CD4-positive, alpha-beta T cell treated with Interleukin-6 at 100 ng/mL for 8 hours (primary cell): ENCODE data around the gene COPRS.
A peak's percentile ranks its signal among the peaks of the same experiment; 100 is the strongest.
"Not testable (repeated sequence)": the region's sequence is repeated elsewhere in the genome, so short reads cannot be mapped to it uniquely, and the experiment has no call there.

Experiments
- DNase-seq: peaks from one replicate; pipeline ENCODE4 v3.0.0-alpha.2; 2020; ENCODE audit warnings: mixed read lengths, low spot score

COPRS gene

DNA sequence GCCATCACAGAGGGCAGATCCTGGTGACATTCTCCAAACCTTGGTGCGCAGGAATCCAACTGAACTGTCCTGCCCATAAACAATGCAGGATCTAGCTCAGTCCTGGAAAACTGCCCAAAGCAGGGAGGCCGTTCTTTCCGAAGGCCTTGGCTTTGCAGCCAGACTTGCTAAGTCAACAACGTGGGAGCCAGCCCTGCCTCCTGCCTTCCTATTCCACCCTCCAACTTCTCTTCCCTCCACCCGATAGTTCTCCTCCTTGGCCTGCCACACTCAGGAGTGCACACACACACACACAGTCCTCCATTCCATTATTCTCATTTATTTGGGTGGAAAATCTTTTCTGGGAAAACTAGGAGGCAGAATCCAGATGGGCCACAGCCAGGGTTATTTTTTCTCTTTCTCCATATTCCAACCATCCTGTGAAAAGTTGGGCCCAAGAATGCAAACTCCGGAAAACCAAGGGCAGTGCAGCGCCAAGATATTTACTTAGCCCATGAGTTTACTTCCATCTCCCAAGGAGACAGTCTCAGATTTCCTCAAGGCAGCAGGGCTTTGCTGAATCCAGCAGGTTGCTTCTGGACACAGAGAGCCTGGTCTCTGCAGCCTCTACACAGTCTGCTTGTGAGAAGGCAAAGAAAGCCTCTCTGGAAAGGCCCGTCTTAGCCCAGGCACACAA lies 15.8 kb downstream of the COPRS start:
- DNase-seq = no peak

GRCh38 chr17:31842195-31843069 lies 16.6 kb downstream of the COPRS start:
- peak; percentile 57 for DNase-seq

DNA sequence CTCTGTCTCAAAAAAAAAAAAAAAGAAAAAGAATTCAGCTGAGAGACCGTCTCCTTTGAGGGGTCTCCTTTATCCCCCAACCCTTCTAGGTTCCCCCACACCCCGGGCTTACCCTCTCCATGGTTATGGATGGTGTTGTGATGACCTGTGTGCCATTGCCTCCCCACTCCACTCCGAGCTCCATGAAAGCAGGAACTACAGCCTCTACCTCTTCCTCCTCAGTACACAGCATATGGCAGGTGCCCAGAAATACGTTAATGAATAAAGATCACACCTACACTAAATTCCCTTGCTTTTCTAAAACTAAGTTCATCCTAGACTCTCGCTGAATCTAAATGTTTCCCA lies 17.2 kb downstream of the COPRS start:
- no peak for DNase-seq

DNA sequence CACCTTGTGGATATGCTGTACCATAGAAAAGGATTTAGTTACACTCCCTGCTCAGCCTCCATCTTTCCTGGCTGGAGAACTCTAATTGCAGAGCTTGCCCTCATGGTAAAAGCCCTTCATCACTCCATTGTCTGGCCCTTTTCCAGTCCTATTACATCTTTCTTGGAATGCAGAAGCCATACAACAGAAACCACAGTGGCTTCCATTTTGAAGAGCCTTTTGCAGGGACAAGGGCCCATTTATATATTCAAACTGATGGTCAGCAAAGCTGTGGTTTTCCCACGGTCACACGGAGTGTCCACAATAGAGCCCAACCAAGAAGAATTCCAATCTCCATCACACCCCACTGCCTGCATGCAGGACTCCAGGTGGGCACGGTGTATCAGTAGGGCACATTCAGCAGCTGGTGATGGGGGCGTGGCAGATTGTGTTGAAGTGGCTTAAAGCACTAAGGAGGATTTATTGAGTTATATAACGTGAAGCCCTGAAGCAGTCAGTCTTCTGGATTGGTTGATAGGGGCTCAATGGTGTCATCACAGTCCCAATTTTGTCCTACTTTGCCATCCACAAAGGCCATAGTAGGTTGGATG lies 20.3 kb downstream of the COPRS start:
- no peak for DNase-seq

DNA sequence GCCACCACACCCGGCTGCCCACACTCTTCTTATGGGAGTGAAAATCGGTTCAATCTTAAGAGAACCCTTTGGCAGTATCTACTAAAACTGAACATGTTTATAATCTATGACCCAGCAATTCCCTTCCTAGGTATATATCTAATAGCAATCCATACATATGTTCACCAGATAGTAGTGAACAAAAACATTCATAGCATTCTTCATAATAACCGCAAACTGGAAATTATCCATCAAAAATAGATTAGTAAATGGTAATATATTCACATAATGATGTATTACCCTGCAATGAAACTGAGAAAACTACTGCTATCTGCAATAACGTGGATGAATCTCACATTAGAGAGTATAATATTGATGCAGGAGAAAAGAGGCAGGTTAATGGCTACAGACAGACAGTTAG lies 23.1 kb downstream of the COPRS start:
- no peak for DNase-seq

GRCh38 chr17:31834448-31834847 lies 24.6 kb downstream of the COPRS start:
- no peak for DNase-seq

GRCh38 chr17:31832746-31833145 lies 26.3 kb downstream of the COPRS start:
- no peak for DNase-seq

- no peak for DNase-seq
These were observed 27.8 kb downstream of the COPRS start for GRCh38 chr17:31830971-31831858.

DNA sequence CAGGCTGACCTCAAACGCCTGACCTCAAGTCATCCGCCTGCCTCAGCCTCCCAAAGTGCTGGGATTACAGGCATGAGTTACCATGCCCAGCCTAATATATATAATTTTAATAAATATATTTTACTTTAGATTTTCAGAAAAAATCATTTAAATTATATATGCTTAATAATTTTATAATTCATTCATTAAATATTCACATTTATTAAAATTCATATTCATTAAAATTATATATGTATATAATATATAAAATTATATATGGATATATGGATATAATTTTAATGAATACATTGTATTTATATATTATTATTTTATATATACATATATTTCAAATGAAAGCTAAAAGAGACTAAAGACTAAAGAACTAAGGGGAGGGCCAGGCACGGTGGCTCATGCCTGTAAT lies 29.4 kb downstream of the COPRS start:
- DNase-seq = no peak

GRCh38 chr17:31828955-31829354 lies 30.1 kb downstream of the COPRS start:
- DNase-seq = not testable (repeated sequence)

DNA sequence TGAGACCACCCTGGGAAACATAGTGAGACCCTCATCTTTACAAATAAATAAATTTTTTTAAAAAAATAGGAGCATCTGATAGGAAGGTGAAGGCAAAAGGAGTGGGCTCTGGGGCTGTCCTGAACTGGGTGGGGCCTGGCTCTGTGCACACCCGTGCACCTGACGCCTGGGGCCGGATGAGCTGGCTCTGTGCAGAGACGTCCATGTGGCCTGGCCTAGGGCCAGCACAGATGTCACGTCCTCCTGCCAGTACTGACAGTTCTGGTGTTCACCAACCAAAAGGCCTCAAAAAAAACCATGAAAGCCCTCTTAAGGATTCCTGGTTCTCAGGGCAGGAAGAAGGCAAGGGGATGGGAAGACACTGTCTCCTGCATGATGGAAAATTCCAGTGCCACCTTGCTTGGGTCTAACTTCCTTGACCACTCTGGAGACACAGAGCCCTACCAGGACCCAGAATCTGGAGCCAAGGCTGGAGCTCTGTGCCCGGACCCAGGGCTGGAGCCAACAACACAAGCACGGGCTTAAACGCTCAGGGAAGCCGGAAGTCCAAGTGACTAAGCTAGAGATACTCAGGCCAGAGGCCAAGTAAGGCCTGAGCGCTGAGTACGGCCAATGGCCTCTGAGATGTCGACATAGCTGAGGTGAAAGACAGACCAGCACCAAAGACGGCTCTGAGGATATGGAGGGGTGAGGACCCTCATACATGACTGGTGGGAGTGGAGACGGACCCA lies 32.9 kb downstream of the COPRS start:
- no peak for DNase-seq

DNA sequence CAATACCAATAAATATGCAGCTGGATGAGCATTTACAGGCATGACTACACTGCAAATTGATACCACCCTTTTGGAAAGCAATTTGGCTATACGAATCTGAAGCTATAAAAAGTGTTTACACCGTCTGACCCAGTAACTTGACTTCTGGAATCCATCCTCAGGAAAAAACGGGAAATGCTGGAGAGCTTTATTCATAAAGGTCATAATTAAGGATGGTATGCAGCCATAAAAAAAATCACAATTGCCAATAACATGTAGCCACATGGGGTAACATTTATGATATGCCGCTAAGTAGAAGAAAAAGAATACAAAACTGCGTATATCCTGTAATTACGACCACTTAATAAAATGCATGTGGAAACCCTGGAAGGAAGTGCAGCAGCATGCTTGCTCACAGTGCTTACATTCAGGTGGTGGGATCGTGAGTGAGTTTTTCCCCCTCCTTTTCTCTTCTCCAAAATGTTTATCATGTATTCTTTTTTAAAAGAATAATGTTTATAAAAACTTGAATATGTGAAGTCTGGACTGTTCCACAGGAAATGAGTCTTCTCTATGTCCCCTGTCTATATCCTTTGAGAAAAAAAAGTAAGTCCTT lies 34.2 kb downstream of the COPRS start:
- DNase-seq = no peak

DNA sequence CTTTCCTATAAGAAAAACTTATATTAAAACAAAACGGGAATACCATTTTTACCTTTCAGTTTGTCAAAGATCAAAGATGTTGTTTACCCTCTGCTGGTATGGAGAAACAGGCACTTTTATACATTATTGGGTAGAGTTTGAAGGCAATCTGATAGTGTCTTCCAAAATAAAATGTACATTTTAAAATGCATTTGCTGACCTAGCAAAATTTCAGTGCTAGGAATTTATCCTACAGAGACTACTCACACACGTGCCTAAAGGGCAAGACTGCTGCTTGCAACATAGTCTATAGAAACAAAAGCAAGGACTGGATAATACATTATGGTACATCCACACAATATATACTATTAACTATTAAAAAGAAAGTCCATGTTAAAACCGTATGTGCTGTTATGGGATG lies 36.0 kb downstream of the COPRS start:
- no peak for DNase-seq

DNA sequence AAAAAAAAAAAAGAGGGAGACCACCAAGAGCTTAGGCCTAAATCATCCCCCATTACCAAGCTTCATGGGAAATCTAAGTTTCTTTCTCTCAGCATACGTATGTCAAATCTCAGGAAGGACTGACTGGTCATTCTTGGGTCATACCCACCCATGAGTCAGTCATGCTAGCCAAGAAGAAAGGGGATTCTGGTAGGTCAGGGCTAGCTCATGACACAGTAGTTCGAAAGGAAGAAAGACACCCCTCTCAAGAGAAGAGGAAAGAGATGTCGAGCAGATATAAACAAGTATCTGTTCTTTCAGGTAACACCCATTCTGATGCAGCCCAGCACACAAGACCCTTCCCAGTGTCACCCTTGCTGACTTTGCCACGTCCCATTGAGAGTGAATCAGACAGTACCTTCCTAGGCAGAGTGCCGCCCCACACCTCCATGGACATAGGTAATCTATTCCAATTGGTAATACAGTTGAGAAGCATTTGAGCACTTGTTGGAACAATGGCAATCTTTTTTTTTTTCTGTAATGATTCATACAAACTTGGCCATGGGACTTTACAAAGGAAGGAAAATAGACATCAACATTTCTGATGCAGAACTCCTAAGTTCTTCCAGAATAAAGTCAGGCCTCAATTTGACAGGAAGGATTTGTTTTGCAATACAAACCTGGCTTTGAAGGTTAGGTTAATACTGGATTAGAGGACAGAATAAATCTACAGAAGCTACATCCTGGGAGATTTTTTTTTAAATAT lies 38.2 kb downstream of the COPRS start:
- no peak for DNase-seq

DNA sequence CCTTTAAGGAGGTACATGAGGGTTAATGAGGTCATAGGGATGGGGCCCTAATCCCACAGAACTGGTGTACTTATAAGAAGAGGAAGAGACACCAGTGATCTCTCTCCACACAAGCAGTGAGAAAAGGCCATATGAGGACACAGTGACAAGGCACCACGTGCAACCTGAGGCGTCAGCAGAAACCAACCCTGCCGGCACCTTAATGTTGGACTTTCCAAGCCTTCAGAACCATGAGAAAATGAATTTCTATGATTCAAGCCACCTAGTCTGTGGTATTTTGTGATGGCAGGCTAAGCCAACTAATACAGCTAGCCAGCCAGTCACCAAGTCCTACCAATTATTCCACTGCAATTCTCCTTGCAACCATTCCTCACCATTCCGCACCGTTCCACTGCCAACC lies 39.5 kb downstream of the COPRS start:
- DNase-seq = no peak

DNA sequence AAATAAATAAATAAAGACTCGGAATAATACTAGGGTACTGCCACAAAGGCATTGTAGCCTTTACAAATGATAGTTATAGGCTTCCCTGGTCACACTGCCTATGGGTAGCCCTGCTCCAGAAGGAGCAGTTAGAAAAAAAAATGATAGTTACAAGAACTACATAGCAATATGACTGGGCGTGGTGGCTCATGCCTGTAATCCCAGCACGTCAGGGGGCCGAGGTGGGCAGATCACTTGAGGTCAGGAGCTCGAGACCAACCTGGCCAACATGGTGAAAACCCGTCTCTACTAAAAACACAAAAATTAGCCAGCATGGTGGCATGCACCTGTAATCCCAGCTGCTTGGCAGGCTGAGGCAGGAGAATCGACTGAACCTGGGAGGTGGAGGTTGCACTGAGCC lies 40.2 kb downstream of the COPRS start:
- not testable (repeated sequence) for DNase-seq

DNA sequence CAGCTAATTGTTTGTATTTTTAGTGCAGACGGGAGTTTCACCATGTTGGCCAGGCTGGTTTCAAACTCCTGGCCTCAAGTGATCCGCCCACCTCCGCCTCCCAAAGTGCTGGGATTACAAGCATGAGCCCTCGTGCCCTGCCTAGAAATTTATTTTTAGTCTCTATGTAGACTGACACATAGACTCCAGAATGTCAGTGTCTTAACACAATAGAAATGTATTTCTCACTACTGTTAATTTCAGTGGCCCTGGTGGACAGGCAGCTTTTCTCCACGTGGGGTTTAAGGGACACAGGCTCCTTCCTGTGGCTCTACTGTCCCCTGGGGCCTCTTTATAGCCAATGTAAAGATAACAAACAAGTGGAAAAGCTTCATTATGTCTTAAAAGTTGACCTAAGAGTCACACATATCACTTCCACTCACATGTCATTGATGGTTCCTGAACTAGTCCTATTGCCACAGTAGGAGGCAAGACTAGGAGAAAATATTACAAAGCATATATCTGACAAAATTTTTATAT lies 43.8 kb downstream of the COPRS start:
- DNase-seq = no peak

DNA sequence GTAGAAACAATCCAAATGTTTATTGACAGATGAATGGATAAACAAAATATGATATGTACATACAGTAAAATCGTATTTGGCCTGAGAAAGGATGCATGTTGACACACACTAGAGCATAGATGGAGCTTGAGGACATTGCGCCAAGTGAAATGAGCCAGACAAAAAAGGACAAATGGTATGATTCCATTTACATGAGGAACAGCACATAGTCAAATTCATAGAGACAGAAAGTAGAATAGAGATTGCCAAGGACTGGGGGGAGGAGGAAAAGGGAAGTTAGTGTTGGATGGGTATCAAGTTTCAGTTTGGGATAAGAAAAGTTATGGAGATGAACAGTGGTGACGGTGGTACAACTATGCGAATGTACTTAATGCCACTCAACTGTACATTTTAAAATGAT lies 47.9 kb downstream of the COPRS start:
- no peak for DNase-seq

- DNase-seq = not testable (repeated sequence)
These were observed 49.2 kb downstream of the COPRS start for GRCh38 chr17:31809876-31810275.

- DNase-seq = no peak
These were observed 50.5 kb downstream of the COPRS start for GRCh38 chr17:31808521-31809050.
